C4-2B (cell line): ENCODE results near the gene ATG7.
"Not testable (repeated sequence)": the region's sequence is repeated elsewhere in the genome, so short reads cannot be mapped to it uniquely, and the experiment has no call there.

Source experiments
- H3K27ac ChIP-seq: fragments of 450-650 bp; 2 replicates; pipeline ENCODE4 v1.5.1; 2017
- CTCF ChIP-seq: fragments of 450-650 bp; conservative IDR thresholded peaks from 2 replicates; pipeline ENCODE4 v1.5.1; 2017; ENCODE audit warnings: mild to moderate bottlenecking
- ZFX ChIP-seq: fragments of 450-650 bp; IDR thresholded peaks from 2 replicates; pipeline ENCODE4 v1.6.1; 2017

The ATG7 gene

GRCh38 chr3:11588755-11589154, 316.6 kb downstream of the ATG7 start:
- no peak for TF ChIP-seq ZFX
- TF ChIP-seq CTCF: no peak
- H3K27ac ChIP-seq: no peak overlapping the region

GRCh38 chr3:11589706-11590105, 317.5 kb downstream of the ATG7 start:
- peak overlapping the region; percentile 14; the same call in 1 of the 2 replicates for H3K27ac ChIP-seq
- TF ChIP-seq CTCF (no peak), ZFX (no peak)

GRCh38 chr3:11591002-11591355, 318.8 kb downstream of the ATG7 start:
- peak overlapping the region; percentile 51 for H3K27ac ChIP-seq
- no peak for TF ChIP-seq CTCF
- no peak for TF ChIP-seq ZFX

GRCh38 chr3:11591391-11592282, 319.4 kb downstream of the ATG7 start:
- TF ChIP-seq CTCF (no peak), ZFX (no peak)
- peak overlapping the region; percentile 51 for H3K27ac ChIP-seq

GRCh38 chr3:11592445-11593298, 320.5 kb downstream of the ATG7 start:
- TF ChIP-seq ZFX (no peak), CTCF (no peak)
- 0 out of 2 replicates have a peak overlapping the region, but pooled peaks have one; percentile 1 for H3K27ac ChIP-seq

GRCh38 chr3:11593318-11594034, 321.3 kb downstream of the ATG7 start:
- H3K27ac ChIP-seq: no peak overlapping the region

GRCh38 chr3:11595024-11595423, 322.8 kb downstream of the ATG7 start:
- not testable (repeated sequence) for H3K27ac ChIP-seq

More at GRCh38 chr3:11593318-11594034, 321.3 kb downstream of the ATG7 start:
- TF ChIP-seq ZFX (no peak), CTCF (no peak)
